ENCODE results near the gene PTPRD. TPM values are rescaled to one million over a fixed set of nuclear protein-coding genes. Genes with fewer than 3 reads are reported as not detected.
"Not testable (repeated sequence)": the region's sequence is repeated elsewhere in the genome, so short reads cannot be mapped to it uniquely, and the experiment has no call there.

Gene PTPRD
- total RNA-seq, 2 donors from 2014 or later: 19.6 to 101 TPM

GRCh38 chr9:8701904-8702303 lies 1910.9 kb downstream of the PTPRD start:
- no peaks in the 10 kb centered on the region for H3K27me3 ChIP-seq (replicated peaks; ENCODE audit: insufficient read depth)
- H3K4me1 ChIP-seq (ENCODE audit: control insufficient read depth in 1 of 2, low read depth in 2 of 2): peaks cover 0 to 8% of the 10 kb centered on the region in 2 donors
- no peak for TF ChIP-seq CTCF (IDR thresholded peaks at IDR 0.05)
- H3K27ac ChIP-seq: no peak overlapping the region
- H3K9me3 ChIP-seq: no peaks in the 10 kb centered on the region
- H3K36me3 ChIP-seq: no peaks in the 10 kb centered on the region
- ATAC-seq (ENCODE audit: insufficient number of reproducible peaks, low FRiP score, low read depth) (no peak), DNase-seq (ENCODE audit: low spot score) (no peak)
- no peak overlapping the region for H3K4me3 ChIP-seq

GRCh38 chr9:8697565-8697964 lies 1915.2 kb downstream of the PTPRD start:
- H3K4me3 ChIP-seq; H3K27me3 ChIP-seq (replicated peaks; ENCODE audit: insufficient read depth); DNase-seq (ENCODE audit: low spot score); H3K36me3 ChIP-seq; H3K27ac ChIP-seq; H3K4me1 ChIP-seq (ENCODE audit: control insufficient read depth in 1 of 2, low read depth in 2 of 2); ATAC-seq (ENCODE audit: insufficient number of reproducible peaks, low FRiP score, low read depth); H3K9me3 ChIP-seq: not testable (repeated sequence)

- no peak overlapping the region for H3K4me3 ChIP-seq
- H3K4me1 ChIP-seq (ENCODE audit: control insufficient read depth in 1 of 2, low read depth in 2 of 2): peaks cover 0 to under 1% of the 10 kb centered on the region in 2 donors
- ATAC-seq (ENCODE audit: insufficient number of reproducible peaks, low FRiP score, low read depth): no peak
- no peak overlapping the region for H3K27ac ChIP-seq
- no peaks in the 10 kb centered on the region for H3K36me3 ChIP-seq
- no peaks in the 10 kb centered on the region for H3K9me3 ChIP-seq
- no peak for DNase-seq (ENCODE audit: low spot score)
- TF ChIP-seq CTCF (IDR thresholded peaks at IDR 0.05): no peak
- H3K27me3 ChIP-seq (replicated peaks; ENCODE audit: insufficient read depth): no peaks in the 10 kb centered on the region
Measured at GRCh38 chr9:8696516-8696915, 1916.3 kb downstream of the PTPRD start.

GRCh38 chr9:8694983-8695588 lies 1917.7 kb downstream of the PTPRD start:
- DNase-seq (ENCODE audit: low spot score) (no peak), ATAC-seq (ENCODE audit: insufficient number of reproducible peaks, low FRiP score, low read depth) (no peak)
- Histone ChIP-seq H3K27me3 (replicated peaks; ENCODE audit: insufficient read depth) (no peaks in the 10 kb centered on the region), H3K27ac (no peak overlapping the region), H3K36me3 (no peaks in the 10 kb centered on the region), H3K9me3 (no peaks in the 10 kb centered on the region), H3K4me3 (no peak overlapping the region), H3K4me1 (ENCODE audit: control insufficient read depth in 1 of 2, low read depth in 2 of 2) (peaks cover 0 to 3% of the 10 kb centered on the region in 2 donors)
- TF ChIP-seq CTCF (IDR thresholded peaks at IDR 0.05): no peak

GRCh38 chr9:8693464-8693863 lies 1919.3 kb downstream of the PTPRD start:
- ATAC-seq (ENCODE audit: insufficient number of reproducible peaks, low FRiP score, low read depth) (no peak), DNase-seq (ENCODE audit: low spot score) (no peak)
- peaks cover 0 to 3% of the 10 kb centered on the region in 2 donors for H3K4me1 ChIP-seq (ENCODE audit: control insufficient read depth in 1 of 2, low read depth in 2 of 2)
- no peaks in the 10 kb centered on the region for H3K27me3 ChIP-seq (replicated peaks; ENCODE audit: insufficient read depth)
- H3K4me3 ChIP-seq: no peak overlapping the region
- H3K9me3 ChIP-seq: no peaks in the 10 kb centered on the region
- no peak for TF ChIP-seq CTCF (IDR thresholded peaks at IDR 0.05)
- H3K27ac ChIP-seq: no peak overlapping the region
- H3K36me3 ChIP-seq: no peaks in the 10 kb centered on the region

- Histone ChIP-seq H3K27ac (peak overlapping the region; percentile 35 to 52), H3K36me3 (no peaks in the 10 kb centered on the region), H3K27me3 (replicated peaks; ENCODE audit: insufficient read depth) (no peaks in the 10 kb centered on the region), H3K4me3 (peak overlapping the region; percentile 20), H3K9me3 (no peaks in the 10 kb centered on the region), H3K4me1 (ENCODE audit: control insufficient read depth in 1 of 2, low read depth in 2 of 2) (peaks cover 8 to 21% of the 10 kb centered on the region in 2 donors)
- DNase-seq (ENCODE audit: low spot score) (no peak), ATAC-seq (ENCODE audit: insufficient number of reproducible peaks, low FRiP score, low read depth) (peak; percentile 86)
- TF ChIP-seq CTCF (IDR thresholded peaks at IDR 0.05): no peak
Measured at GRCh38 chr9:8686516-8686915, 1926.3 kb downstream of the PTPRD start.
